DMS 273 (cell line): ENCODE results near the gene DNAJC16.
"Not testable (repeated sequence)": the region's sequence is repeated elsewhere in the genome, so short reads cannot be mapped to it uniquely, and the experiment has no call there.

ENCODE experiments used
- DNase-seq: peaks from one replicate; lab custom pipeline; 2025; ENCODE audit not compliant: unreplicated experiment; lab: John Stamatoyannopoulos, UW

Gene DNAJC16

GRCh38 chr1:15526490-15527339, at the start of gene DNAJC16:
DNAJC16 (plus strand) TSS chr1:15526848; CDS start chr1:15529106, 2,258 bp downstream.
- peak; percentile 100 for DNase-seq

- DNase-seq, result no peak
These were observed 49.7 kb upstream of the DNAJC16 start for GRCh38 chr1:15476927-15477326.

GRCh38 chr1:15477646-15478212, 48.9 kb upstream of the DNAJC16 start:
- no peak for DNase-seq

GRCh38 chr1:15479654-15480347, 46.8 kb upstream of the DNAJC16 start:
- DNase-seq, result no peak

- not testable (repeated sequence) for DNase-seq
These were observed 44.2 kb upstream of the DNAJC16 start for GRCh38 chr1:15482455-15482854.

- not testable (repeated sequence) for DNase-seq
These were observed 43.6 kb upstream of the DNAJC16 start for GRCh38 chr1:15482983-15483543.

- no peak for DNase-seq
These were observed 42.7 kb upstream of the DNAJC16 start for GRCh38 chr1:15483971-15484370.

- DNase-seq, result not testable (repeated sequence)
These were observed 42.2 kb upstream of the DNAJC16 start for GRCh38 chr1:15484443-15484842.

GRCh38 chr1:15485636-15486035, 41.0 kb upstream of the DNAJC16 start:
- DNase-seq, result no peak

- not testable (repeated sequence) for DNase-seq
These were observed 39.6 kb upstream of the DNAJC16 start for GRCh38 chr1:15486844-15487610.

GRCh38 chr1:15488371-15488770, 38.3 kb upstream of the DNAJC16 start:
- DNase-seq, result peak; percentile 40

- peak; percentile 94 for DNase-seq
These were observed 37.5 kb upstream of the DNAJC16 start for GRCh38 chr1:15489052-15489736.

- DNase-seq, result not testable (repeated sequence)
These were observed 35.6 kb upstream of the DNAJC16 start for GRCh38 chr1:15491010-15491409.

GRCh38 chr1:15492596-15492995, 34.1 kb upstream of the DNAJC16 start:
- no peak for DNase-seq

- no peak for DNase-seq
These were observed 32.7 kb upstream of the DNAJC16 start for GRCh38 chr1:15493869-15494390.

- no peak for DNase-seq
These were observed 26.2 kb upstream of the DNAJC16 start for GRCh38 chr1:15500184-15501178.

- peak; percentile 90 for DNase-seq
These were observed 25.2 kb upstream of the DNAJC16 start for GRCh38 chr1:15501208-15502032.

- DNase-seq, result peak; percentile 59
These were observed 22.2 kb upstream of the DNAJC16 start for GRCh38 chr1:15504436-15504835.
